Lung (tissue), 12 donors: ENCODE data around the gene MTUS2. TPM values are rescaled to one million over a fixed set of nuclear protein-coding genes. Genes with fewer than 3 reads are reported as not detected.

Source experiments
- ATAC-seq: fragments of 200-7000 bp; cut with Tn5 transposase; one replicate; pipeline ENCODE4 v1.9.1; 2020; ENCODE audit warnings: moderate number of reproducible peaks; ENCODE audit not compliant: insufficient read depth, low FRiP score
- DNase-seq, 3 donors: peaks; one replicate each; pipeline ENCODE4 v3.0.0-alpha.2; 2013 to 2017
- H3K27ac ChIP-seq, 2 donors: one replicate each; pipeline ENCODE4 v1.5.1; 2013; ENCODE audit warnings: mild to moderate bottlenecking in 2 of 2, moderate library complexity in 2 of 2, control low read depth in 1 of 2, inconsistent platforms in 1 of 2, low read depth in 1 of 2, low read length in 1 of 2
- H3K27me3 ChIP-seq, 3 donors: one replicate each; pipeline ENCODE4 v1.5.1; 2013; ENCODE audit warnings: low read length in 2 of 3; ENCODE audit not compliant: control insufficient read depth in 3 of 3, insufficient read depth in 3 of 3
- H3K36me3 ChIP-seq, 4 donors: one replicate each; pipeline ENCODE4 v1.5.1; 2013; ENCODE audit warnings: low read length in 4 of 4, mild to moderate bottlenecking in 1 of 4, moderate library complexity in 1 of 4; ENCODE audit not compliant: control insufficient read depth in 4 of 4, insufficient read depth in 4 of 4
- H3K4me1 ChIP-seq, 5 donors: one replicate each; pipeline ENCODE4 v1.5.1; 2013; ENCODE audit warnings: low read length in 5 of 5, mild to moderate bottlenecking in 2 of 5, moderate library complexity in 1 of 5; ENCODE audit not compliant: control insufficient read depth in 5 of 5, insufficient read depth in 5 of 5
- H3K4me3 ChIP-seq: one replicate; pipeline ENCODE4 v1.5.1; 2013; ENCODE audit warnings: mild to moderate bottlenecking, control low read depth, moderate library complexity
- H3K9ac ChIP-seq, 2 donors: one replicate each; pipeline ENCODE4 v1.5.1; 2013; ENCODE audit warnings: low read length in 2 of 2, control low read depth in 1 of 2; ENCODE audit not compliant: insufficient read depth in 1 of 2
- H3K9me3 ChIP-seq, 4 donors: one replicate each; pipeline ENCODE4 v1.5.1; 2013; ENCODE audit warnings: low read length in 3 of 4, mild to moderate bottlenecking in 1 of 4, moderate library complexity in 1 of 4; ENCODE audit not compliant: control insufficient read depth in 4 of 4, insufficient read depth in 3 of 4
- CTCF ChIP-seq: IDR thresholded peaks from 2 replicates; pipeline ENCODE4 v1.5.1; 2012; ENCODE audit warnings: mild to moderate bottlenecking; ENCODE audit errors: control extremely low read depth, extremely low read depth
- WGBS, 2 donors: extraction: QIAGEN DNeasy Blood & Tissue Kit; methylation state at CpG; one replicate each; pipeline ENCODE4 v1.1.7; 2013; 5-methylcytosine and 5-hydroxymethylcytosine counted together
- polyA plus RNA-seq, 2 donors: library from polyadenylated mRNA; stranded (reverse); fragments of 200-250 nt; gene quantifications; one replicate each; pipeline ENCODE4 v1.2.1, GENCODE V29; 2013
- total RNA-seq, 2 donors: library from RNA; depleted of rRNA in 1 of 2; stranded (reverse); fragments of >200 nt in 1 of 2; gene quantifications; one replicate each; pipeline ENCODE4 v1.2.1, GENCODE V29; 2014 to 2021
- donor health status: control.
- donor health status: control.
- donor health status: Bipolar disorder and iron deficiency.
- donor health status: healthy.
- donor health status: DM: yes; HTN: yes; CAD: no.

The MTUS2 gene
- total and polyA plus RNA-seq, 4 donors = 0.03 to 0.54 (median 0.08) TPM

- 86 to 90% methylated on average over 2 of the region's 2 CpGs for WGBS, 2 donors
- no peaks in the 10 kb centered on the region for H3K27me3 ChIP-seq
- no peak for TF ChIP-seq CTCF
Observed at GRCh38 chr13:29185926-29186325, 365.8 kb downstream of the MTUS2 start.

GRCh38 chr13:29187584-29187983 is 367.4 kb downstream of the MTUS2 start:
- H3K4me1 ChIP-seq = no peaks in the 10 kb centered on the region
- H3K36me3 ChIP-seq = no peaks in the 10 kb centered on the region
- H3K4me3 ChIP-seq = no peak overlapping the region
- no peak for TF ChIP-seq CTCF
- WGBS, 2 donors = 81 to 86% methylated on average over 1 of the region's 1 CpG
- no peak overlapping the region for H3K27ac ChIP-seq
- H3K9ac ChIP-seq = no peak overlapping the region
- no peaks in the 10 kb centered on the region for H3K27me3 ChIP-seq
- ATAC-seq (no peak), DNase-seq (no peak)
- peaks cover 0 to 12% (median 0%) of the 10 kb centered on the region in 4 donors for H3K9me3 ChIP-seq

More at GRCh38 chr13:29185926-29186325, 365.8 kb downstream of the MTUS2 start:
- ATAC-seq (no peak), DNase-seq (no peak)
- H3K36me3 ChIP-seq = no peaks in the 10 kb centered on the region
- no peak overlapping the region for H3K4me3 ChIP-seq
- H3K9me3 ChIP-seq = peaks cover 0 to 12% (median 0%) of the 10 kb centered on the region in 4 donors
- no peaks in the 10 kb centered on the region for H3K4me1 ChIP-seq
- no peak overlapping the region for H3K27ac ChIP-seq
- no peak overlapping the region for H3K9ac ChIP-seq

DNA sequence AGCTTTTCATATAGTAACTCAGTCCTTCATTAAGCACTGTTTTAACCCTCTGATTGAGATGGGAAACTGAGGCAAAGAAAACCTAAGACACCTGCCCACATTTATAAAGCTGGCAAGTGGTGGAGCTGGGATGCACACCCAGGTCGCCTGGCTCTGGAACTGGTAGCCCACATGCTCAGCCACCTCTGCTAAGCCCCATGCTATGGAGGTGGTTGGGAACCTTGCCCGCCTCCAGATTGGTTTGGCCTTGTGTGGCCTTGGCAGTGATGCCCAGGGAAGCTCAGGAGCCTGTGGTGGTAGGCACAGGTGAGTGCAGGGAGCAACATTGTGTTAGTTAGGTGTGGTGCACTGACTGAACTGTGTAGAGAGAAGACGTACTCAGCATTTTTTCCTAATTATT is 370.2 kb downstream of the MTUS2 start:
- TF ChIP-seq CTCF = no peak
- no peaks in the 10 kb centered on the region for H3K36me3 ChIP-seq
- peaks cover 0 to 5% (median 0%) of the 10 kb centered on the region in 5 donors for H3K4me1 ChIP-seq
- H3K27ac ChIP-seq = no peak overlapping the region
- ATAC-seq (no peak), DNase-seq (no peak)
- no peaks in the 10 kb centered on the region for H3K27me3 ChIP-seq
- no peak overlapping the region for H3K4me3 ChIP-seq
- 87 to 91% methylated on average over 3 of the region's 3 CpGs for WGBS, 2 donors
- H3K9me3 ChIP-seq = peaks cover 0 to 5% (median 0%) of the 10 kb centered on the region in 4 donors
- no peak overlapping the region for H3K9ac ChIP-seq

DNA sequence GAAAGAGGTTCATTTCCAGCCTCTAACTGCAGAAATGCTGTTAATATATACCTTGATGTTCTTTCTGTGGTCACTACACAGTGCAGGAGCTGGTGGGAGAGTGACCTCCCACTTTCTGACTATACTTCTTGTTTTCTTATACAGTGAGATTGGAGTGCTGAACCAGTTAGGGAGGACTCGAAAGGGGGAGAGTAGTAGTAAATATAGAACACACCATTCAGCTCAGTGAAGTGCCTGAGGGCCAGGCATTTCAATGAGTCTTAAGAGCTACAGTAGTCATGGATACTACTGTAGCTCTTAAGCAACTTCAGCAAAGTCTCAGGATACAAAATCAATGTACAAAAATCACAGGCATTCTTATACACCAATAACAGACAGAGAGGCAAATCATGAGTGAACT is 372.9 kb downstream of the MTUS2 start:
- ATAC-seq = no peak
- H3K4me1 ChIP-seq = peaks cover 0 to 5% (median 0%) of the 10 kb centered on the region in 5 donors
- no peaks in the 10 kb centered on the region for H3K27me3 ChIP-seq
- DNase-seq = peak; percentile 48 to 76 (median 53)
- no peak overlapping the region for H3K9ac ChIP-seq
- H3K36me3 ChIP-seq = no peaks in the 10 kb centered on the region
- peaks cover 0 to 3% (median 0%) of the 10 kb centered on the region in 4 donors for H3K9me3 ChIP-seq
- TF ChIP-seq CTCF = no peak
- H3K4me3 ChIP-seq = no peak overlapping the region
- 55 to 91% methylated on average over 1 of the region's 1 CpG for WGBS, 2 donors
- no peak overlapping the region for H3K27ac ChIP-seq
